Kidney (tissue), 14 donors: Measurements from ENCODE around the gene IL10RA. TPM values are rescaled to one million over a fixed set of nuclear protein-coding genes. Genes with fewer than 3 reads are reported as not detected.
"Not testable (repeated sequence)": the region's sequence is repeated elsewhere in the genome, so short reads cannot be mapped to it uniquely, and the experiment has no call there.

ENCODE experiments used
- DNase-seq, 5 donors: peaks; one replicate each; pipeline ENCODE4 v3.0.0-alpha.2; 2013 to 2020
- FAIRE-seq: peaks from 2 replicates; lab custom pipeline; 2012; peaks lifted over from hg19 to GRCh38; lab: Jason Lieb, UNC
- H3K27ac ChIP-seq, 2 donors: one replicate each; pipeline ENCODE4 v1.7.0; 2013; ENCODE audit warnings: low read depth in 2 of 2, low read length in 2 of 2, inconsistent platforms in 1 of 2
- H3K27me3 ChIP-seq: one replicate; pipeline ENCODE4 v1.7.1; 2013; ENCODE audit warnings: low read length, inconsistent platforms; ENCODE audit not compliant: control insufficient read depth, insufficient read depth
- H3K36me3 ChIP-seq, 3 donors: one replicate each; pipeline versions ENCODE4 v1.7.0 to v1.7.1; 2013; ENCODE audit warnings: low read length in 3 of 3, control low read depth in 1 of 3, inconsistent platforms in 1 of 3; ENCODE audit not compliant: insufficient read depth in 3 of 3, control insufficient read depth in 2 of 3
- H3K4me1 ChIP-seq, 3 donors: one replicate each; pipeline versions ENCODE4 v1.7.0 to v1.7.1; 2013; ENCODE audit warnings: low read length in 3 of 3, inconsistent platforms in 1 of 3, low read depth in 1 of 3; ENCODE audit not compliant: control insufficient read depth in 2 of 3, insufficient read depth in 2 of 3
- H3K4me3 ChIP-seq, 3 donors: one replicate each; pipeline versions ENCODE4 v1.7.0 to v1.8.1; 2013; ENCODE audit warnings: low read length in 3 of 3, control low read depth in 1 of 3, inconsistent platforms in 1 of 3
- H3K9ac ChIP-seq, 3 donors: one replicate each; pipeline versions ENCODE4 v1.7.0 to v1.7.1; 2013; ENCODE audit warnings: low read length in 3 of 3, control low read depth in 1 of 3, inconsistent platforms in 1 of 3
- H3K9me3 ChIP-seq, 3 donors: one replicate each; pipeline versions ENCODE4 v1.7.0 to v1.7.1; 2013; ENCODE audit warnings: low read length in 3 of 3, control low read depth in 1 of 3, inconsistent platforms in 1 of 3; ENCODE audit not compliant: control insufficient read depth in 2 of 3, insufficient read depth in 1 of 3
- CTCF ChIP-seq: IDR thresholded peaks from 3 replicates; pipeline ENCODE4 v1.5.1; 2012; ENCODE audit warnings: mild to moderate bottlenecking, moderate library complexity, borderline replicate concordance; ENCODE audit not compliant: insufficient read depth; ENCODE audit errors: extremely low read depth
- intact Hi-C: fragments of 100-400 bp; cut with DNase I; formaldehyde crosslinking; loops from one replicate; pipeline ENCODE4 v1.11.1; 2022
- polyA plus RNA-seq: library from polyadenylated mRNA; stranded (reverse); fragments of 350-450 nt; fragmentation: Illumina TruSeq; extraction: RNeasy Lipid Tissue Mini Kit (QIAGEN cat#74804); gene quantifications from one replicate; pipeline ENCODE4 v1.2.3, GENCODE V29; 2014; ENCODE audit warnings: low read depth, low replicate concordance; ENCODE audit not compliant: insufficient read depth
- total RNA-seq: library from RNA; stranded (reverse); fragmentation: NEBNext Ultra II Directional; extraction: Animal tissue kit (Norgen Biotek cat#: 25700); gene quantifications from one replicate; pipeline ENCODE4 v1.2.1, GENCODE V29; 2021
- donor health status: control.
- donor health status: control.
- donor health status: control.
- donor health status: control.
- donor health status: control.
- donor health status: DM: yes; HTN: yes; CAD: no.
- donor health status: Normal renal cell carcinoma (clear cell type).

Gene IL10RA
- total and polyA plus RNA-seq, 2 donors from 2014 or later: 1.8 to 37.2 TPM

GRCh38 chr11:117945047-117945810 lies 41.0 kb upstream of the IL10RA start:
- intact Hi-C loops: no loop called here
- TF ChIP-seq CTCF: no peak
- no peak for FAIRE-seq
- Histone ChIP-seq H3K27ac (peak overlapping the region; percentile 5 to 20), H3K4me1 (peaks cover 0 to 3% (median 0%) of the 10 kb centered on the region in 3 donors), H3K4me3 (no peak overlapping the region), H3K9me3 (no peaks in the 10 kb centered on the region), H3K9ac (no peak overlapping the region), H3K36me3 (no peaks in the 10 kb centered on the region), H3K27me3 (no peaks in the 10 kb centered on the region)
- DNase-seq: no peak

- no peak for FAIRE-seq
- no peak overlapping the region for H3K27ac ChIP-seq
- no peaks in the 10 kb centered on the region for H3K27me3 ChIP-seq
- no peaks in the 10 kb centered on the region for H3K9me3 ChIP-seq
- H3K36me3 ChIP-seq: no peaks in the 10 kb centered on the region
- peaks cover 0 to 7% (median 0%) of the 10 kb centered on the region in 3 donors for H3K4me1 ChIP-seq
- H3K4me3 ChIP-seq: no peak overlapping the region
- DNase-seq: no peak
- no peak overlapping the region for H3K9ac ChIP-seq
- intact Hi-C loops: no loop called here
- TF ChIP-seq CTCF: no peak
Measured at GRCh38 chr11:117946156-117946841, 39.9 kb upstream of the IL10RA start.

- peak; percentile 98 for TF ChIP-seq CTCF
- Histone ChIP-seq H3K9ac (no peak overlapping the region), H3K36me3 (no peaks in the 10 kb centered on the region), H3K4me1 (peaks cover 0 to 7% (median 0%) of the 10 kb centered on the region in 3 donors), H3K27ac (no peak overlapping the region), H3K4me3 (no peak overlapping the region), H3K27me3 (no peaks in the 10 kb centered on the region), H3K9me3 (no peaks in the 10 kb centered on the region)
- FAIRE-seq: no peak
- DNase-seq: peak; percentile 92 to 95 (median 93)
- intact Hi-C loops: no loop called here
Measured at GRCh38 chr11:117946842-117947526, 39.2 kb upstream of the IL10RA start.

GRCh38 chr11:117947751-117948150 lies 38.4 kb upstream of the IL10RA start:
- H3K9me3 ChIP-seq, H3K9ac ChIP-seq, H3K36me3 ChIP-seq, intact Hi-C loops, FAIRE-seq, H3K4me1 ChIP-seq, H3K27ac ChIP-seq, DNase-seq, H3K4me3 ChIP-seq, H3K27me3 ChIP-seq: not testable (repeated sequence)

GRCh38 chr11:117948466-117948865 lies 37.7 kb upstream of the IL10RA start:
- H3K27ac ChIP-seq, H3K9me3 ChIP-seq, DNase-seq, H3K4me3 ChIP-seq, H3K36me3 ChIP-seq, H3K9ac ChIP-seq, intact Hi-C loops, FAIRE-seq, H3K4me1 ChIP-seq, H3K27me3 ChIP-seq: not testable (repeated sequence)
